Sciatic nerve (tissue), 2 donors: ENCODE measurements around the gene ZNF641. TPM values are rescaled to one million over a fixed set of nuclear protein-coding genes. Genes with fewer than 3 reads are reported as not detected.

Experiments used
- ATAC-seq: fragments of 200-7000 bp; cut with Tn5 transposase; one replicate; pipeline ENCODE4 v1.9.1; 2020; ENCODE audit warnings: mild to moderate bottlenecking, moderate library complexity
- DNase-seq: peaks from one replicate; pipeline ENCODE4 v3.0.0-alpha.2; 2020; ENCODE audit warnings: low spot score
- intact Hi-C: fragments of 100-400 bp; cut with DNase I; formaldehyde crosslinking; loops from one replicate; pipeline ENCODE4 v1.14.2; 2022
- total RNA-seq: library from RNA; stranded (reverse); fragmentation: NEBNext Ultra II Directional; extraction: Animal tissue kit (Norgen Biotek cat#: 25700); gene quantifications from one replicate; pipeline ENCODE4 v1.2.1, GENCODE V29; 2021
- donor health status: DM: no; HTN: no; CAD: no.
- donor health status: DM: no; HTN: no; CAD: no.

The ZNF641 gene
- total RNA-seq = 24.8 TPM

DNA sequence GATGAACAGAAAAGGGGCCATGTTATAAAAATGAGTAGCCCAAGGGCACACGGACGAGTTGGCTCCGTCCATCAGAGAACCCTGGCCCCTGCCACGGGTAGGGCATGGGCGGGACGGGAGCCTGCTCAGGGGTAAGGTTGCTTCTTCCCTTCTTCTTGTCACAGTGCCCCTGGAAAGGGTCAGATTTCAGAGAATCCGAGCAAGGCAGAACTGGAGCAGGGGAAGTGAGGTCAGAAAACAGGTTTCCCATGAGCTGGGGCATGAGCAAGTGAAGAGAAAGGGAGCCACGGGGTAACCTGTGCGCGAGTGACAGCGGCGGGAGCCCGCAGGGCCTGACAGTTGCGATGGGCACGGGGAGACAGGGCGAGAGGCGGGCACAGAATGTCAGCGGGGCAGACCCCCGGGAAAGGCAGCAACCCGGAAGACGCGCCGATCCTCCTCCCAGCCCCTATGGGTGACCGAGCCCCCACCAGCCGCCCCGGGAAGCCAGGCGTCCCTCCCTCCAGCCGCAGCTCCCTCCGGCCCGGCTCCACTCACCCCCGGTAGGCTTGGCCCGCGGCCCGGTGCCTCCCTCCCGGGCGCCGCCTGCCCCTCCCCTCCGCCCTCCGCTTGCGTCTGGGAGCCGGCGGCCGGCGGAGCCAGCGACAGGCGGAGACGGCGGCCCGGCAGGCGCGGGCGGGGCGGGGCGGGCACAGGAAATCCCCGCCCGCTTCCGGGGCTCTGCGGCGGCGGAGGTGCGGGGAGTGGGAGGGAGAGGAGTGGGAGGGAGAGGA, at the start of gene ZNF641:
TSS of gene ZNF641 (minus strand) at position 671 of the 773 bp plus-strand sequence. CDS start 2,829 bp downstream, outside the sequence.
- peak; percentile 86 for ATAC-seq
- intact Hi-C loops = no loop called here
- DNase-seq = peak; percentile 89

DNA sequence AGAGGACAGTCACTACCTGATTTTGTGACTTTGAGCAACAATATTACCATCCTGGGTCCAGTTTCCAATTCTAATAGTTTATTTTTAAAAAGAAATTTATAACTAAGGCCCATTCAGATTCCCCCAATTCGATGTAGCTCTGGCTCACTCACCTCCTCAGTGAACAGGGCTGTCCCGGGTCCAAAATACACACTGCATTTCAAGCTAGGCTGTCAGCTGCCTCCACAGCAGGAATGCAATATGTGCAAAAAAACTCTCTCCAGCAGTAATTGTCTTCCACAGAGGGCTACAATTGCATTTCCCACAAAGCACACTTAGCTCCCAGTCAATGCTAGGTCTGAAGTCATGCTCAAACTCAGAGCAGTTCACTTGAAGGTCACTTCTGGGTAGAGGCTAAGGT, 39.3 kb upstream of the ZNF641 start:
- ATAC-seq (peak; percentile 74), DNase-seq (no peak)
- intact Hi-C loops = no loop called here

DNA sequence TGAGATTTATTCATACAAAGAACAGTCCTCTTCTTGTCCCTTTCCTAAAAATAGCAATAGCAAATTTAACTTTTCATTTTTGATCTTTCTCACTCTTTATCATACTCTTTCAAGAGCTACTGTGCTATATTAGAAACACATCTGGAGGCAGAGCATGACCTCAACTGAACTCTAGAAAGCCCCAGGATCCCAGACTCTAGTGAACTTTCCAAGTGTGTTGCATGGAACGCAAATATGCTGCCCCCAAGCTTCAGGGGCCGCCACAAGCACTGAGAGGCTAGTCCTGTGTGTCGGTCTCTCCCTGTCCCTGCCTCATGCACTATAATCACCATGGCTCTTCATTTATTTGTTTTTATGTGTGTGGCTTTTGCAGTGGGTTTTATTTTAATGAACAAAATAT, 38.7 kb upstream of the ZNF641 start:
- no peak for DNase-seq
- peak; percentile 32 for ATAC-seq
- intact Hi-C loops = no loop called here

DNA sequence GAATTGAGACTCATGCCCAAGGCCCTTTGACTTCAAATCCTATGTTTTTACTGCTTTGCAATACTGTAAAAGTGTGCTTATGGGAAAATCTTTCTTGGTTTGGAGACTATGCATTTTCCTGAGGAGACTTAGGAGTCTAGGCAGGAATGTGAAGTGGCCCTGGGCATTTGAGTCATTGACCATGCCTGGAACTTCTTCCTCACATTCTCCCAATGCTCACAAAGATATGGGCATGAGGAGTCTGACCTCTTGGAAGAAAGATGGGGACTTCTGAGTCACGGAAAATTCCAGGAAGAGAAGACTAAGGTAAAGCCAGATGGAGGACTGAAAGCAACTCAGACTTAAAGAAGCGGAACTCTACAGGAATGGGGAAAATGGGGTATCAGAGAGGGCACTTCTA, 38.2 kb upstream of the ZNF641 start:
- ATAC-seq (no peak), DNase-seq (no peak)
- intact Hi-C loops = no loop called here

DNA sequence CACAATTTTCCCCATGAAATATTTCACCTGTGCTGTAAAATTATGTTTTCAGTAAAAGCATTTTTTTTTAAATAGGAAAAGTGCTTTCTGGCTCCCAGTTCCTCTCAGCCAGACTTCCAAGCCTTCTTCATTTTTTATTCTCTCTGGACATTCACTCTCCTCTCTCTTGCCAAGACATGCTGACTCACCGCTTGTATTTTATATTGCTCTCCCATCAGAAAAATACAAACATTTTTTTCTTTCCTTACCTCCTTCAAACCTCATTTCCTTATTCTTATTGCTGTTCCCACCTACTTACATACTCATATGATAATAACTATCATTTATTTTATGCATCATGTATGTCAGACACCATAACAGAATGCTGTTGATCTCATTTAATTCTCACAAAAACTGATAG, 37.7 kb upstream of the ZNF641 start:
- DNase-seq (no peak), ATAC-seq (peak; percentile 66)
- intact Hi-C loops = no loop called here

DNA sequence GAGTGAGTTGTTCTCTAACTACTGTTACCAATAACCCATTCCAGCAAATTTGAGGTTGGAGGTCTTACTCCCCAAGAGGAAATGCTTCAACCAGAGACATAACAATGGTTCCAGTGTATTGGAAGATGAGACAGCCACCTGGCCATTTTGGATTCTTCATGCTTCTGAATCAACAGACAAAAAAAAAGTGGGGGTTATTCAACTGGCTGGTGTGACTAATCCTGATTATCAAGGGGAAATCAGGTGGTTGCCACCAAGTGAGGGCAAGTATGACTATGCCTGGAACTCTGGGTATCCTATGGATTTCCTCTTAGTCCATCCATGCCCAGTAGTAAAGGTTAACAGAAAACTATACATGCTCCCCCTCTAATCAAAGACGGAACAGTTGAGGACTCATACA, 29.9 kb upstream of the ZNF641 start:
- DNase-seq (no peak), ATAC-seq (no peak)
- intact Hi-C loops = no loop called here

DNA sequence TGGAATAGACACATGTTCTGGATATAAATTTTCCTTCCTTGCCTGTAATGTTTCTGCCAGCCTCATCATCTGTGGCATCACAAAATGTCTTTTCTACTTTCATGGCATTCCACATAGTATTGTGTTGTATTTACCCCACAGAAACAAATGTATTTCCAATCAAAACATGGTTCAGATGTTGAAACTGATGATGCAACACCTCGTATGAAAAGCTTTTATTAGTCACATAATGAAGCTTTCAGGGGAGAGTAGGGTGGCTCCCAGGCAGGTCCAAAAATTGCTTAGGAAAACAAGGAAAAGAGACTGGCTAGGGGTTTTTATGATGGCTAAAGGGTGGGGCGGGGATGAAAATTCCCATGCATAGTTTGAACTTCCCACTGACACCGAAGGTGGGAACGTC, 29.1 kb upstream of the ZNF641 start:
- no peak for DNase-seq
- peak; percentile 62 for ATAC-seq

DNA sequence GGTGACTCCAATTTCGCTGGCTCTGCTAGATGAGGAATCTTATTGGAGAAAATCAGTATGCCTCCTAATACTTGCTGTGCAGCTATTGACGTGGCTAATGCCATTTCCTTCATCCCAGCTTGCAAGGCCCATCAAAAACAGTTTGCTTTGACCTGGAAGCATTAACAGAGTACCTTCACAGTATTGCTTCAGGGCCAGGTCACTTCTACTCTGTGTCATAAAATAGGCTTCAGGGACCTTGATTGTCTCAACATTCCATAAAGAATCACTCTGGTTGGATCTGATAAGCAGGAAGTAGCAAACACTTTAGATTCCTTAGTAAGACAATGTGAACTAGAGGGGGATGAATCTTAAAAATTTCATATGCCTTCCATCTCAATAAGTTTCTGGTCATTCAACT, 26.9 kb upstream of the ZNF641 start:
- no peak for DNase-seq
- ATAC-seq = no peak
- intact Hi-C loops = no loop called here

More for the DNA sequence above, 29.1 kb upstream of the ZNF641 start:
- intact Hi-C loops = no loop called here

DNA sequence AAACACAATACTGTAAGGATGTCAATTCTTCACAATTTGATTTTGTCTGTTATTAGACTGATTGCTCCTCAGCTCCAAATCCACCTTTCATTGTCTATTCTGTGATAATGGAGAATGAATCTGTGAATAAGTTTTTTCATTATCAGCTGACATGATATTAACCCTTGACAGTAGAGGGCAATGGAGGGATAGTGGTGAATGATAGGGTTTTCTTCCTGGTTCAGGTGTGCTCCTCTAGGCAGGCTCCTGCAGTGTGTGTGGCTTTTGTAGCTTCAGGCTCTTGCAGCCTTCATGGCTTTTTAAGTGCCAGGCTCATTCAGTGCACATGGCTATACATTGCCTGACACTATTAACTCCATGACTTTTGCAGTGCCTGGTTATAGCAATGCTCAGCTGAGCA, 23.4 kb upstream of the ZNF641 start:
- DNase-seq = no peak
- no peak for ATAC-seq
- intact Hi-C loops = no loop called here

DNA sequence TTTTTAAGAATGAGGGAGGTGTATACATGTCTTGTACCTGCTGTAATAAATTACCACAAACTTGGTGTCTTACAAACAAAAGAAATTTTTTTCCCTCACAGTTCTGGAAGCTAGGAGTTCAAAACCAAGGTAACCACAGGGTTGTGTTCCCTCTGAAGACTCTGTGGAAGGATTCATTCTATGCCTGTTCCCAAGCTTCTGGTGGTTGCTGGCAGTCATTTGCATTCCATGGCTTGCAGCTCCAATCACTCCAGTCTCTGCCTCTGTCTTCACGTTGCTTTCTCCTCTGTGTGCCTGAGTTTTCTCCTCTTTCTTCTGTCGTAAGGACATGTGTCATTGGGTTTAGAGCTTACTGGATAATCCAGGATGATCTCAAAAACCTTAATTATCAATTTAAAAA, 15.4 kb upstream of the ZNF641 start:
- intact Hi-C loops = no loop called here
- ATAC-seq (no peak), DNase-seq (no peak)

DNA sequence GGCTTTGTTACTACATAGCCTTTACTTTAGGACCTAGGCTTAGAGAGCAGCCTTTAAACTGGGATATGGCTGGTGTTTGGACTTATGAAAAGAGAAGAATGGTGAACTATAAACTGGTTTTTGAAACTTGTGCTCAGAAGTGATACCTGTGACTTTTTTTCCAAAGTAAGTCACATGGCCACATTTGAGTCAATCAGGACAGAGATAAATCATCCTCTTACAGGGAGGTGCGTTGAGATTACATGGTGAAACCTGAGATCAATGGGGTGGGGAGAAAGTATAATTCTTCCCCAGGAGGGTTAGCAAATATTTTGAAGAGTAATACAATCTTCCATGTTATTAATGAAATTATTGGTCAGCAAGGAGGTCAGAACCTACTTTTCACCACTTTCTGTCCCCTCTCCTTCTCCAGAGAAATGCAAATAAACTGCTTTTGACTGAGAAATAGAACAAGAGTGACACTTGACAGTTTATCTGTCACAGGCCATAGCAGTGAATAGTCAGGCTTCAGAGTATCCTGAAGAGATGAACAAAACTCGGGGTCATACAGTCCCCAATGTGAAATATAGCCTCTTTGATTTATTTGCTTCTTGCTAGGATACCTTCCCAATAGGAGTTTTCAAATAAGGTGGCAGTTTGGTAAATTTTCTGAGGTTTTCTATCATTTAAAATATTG, 11.1 kb upstream of the ZNF641 start:
- DNase-seq (no peak), ATAC-seq (no peak)
- intact Hi-C loops = no loop called here

DNA sequence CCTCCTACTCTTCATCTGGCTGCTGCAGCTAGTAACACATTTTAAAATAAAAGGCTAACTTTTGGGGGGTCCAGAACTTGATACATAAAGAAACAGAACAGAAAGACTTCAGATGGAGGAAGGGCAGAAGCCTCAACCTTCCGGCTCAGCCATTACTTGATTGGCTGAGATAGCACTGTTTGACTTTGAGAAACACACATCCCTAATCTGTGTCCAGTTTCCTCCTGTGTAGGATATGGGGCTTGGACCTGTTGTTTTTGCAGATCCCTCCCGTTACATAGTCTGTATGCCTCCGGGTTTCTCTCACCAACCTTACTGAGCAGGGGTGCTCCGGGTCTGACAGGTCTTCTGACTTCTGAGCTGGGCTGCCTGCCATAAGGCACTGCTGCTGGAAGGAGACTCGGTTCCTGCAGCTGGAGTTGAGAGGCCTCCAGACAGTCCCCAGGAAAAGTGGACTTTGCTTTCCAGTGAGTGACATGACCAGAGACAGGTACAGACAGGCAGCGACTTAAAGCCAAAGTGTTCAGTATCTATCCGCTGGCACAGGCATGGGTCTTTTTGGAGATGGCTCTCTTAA, 8.3 kb upstream of the ZNF641 start:
- ATAC-seq (no peak), DNase-seq (no peak)
- intact Hi-C loops = no loop called here

DNA sequence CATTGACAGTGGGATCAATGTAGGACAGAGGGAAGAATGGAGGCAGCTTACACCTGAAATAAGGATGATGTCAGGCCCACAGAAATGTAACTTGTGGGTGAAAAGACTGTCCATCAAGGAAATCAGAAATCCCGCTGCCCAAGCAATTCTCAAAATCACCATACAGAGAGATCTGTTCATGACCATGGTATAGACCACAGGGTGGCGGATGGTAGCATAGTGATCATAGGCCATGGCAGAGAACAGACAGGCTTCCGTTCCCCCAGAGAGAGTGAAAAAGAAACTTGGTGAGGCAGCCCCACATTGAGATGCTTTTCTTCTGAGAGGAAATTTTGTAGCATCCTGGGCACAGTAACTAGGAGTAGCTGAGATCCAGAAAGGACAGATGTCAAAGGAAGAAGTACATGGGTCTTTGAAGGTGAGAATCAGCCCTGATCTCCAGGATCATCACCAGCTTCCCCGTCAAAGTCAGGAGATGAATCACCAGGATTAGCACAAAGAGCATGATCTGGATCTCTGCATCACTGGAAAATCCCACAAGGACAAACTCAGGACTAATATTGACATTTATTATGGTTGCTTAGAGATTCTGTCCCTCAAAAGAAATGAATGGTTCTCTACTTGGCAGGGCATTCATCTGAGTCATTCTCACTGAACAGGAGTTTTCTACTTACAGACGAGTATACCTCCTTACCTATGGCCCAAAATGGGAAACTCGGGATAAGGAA, 5.5 kb upstream of the ZNF641 start:
- ATAC-seq = no peak
- intact Hi-C loops = no loop called here

DNA sequence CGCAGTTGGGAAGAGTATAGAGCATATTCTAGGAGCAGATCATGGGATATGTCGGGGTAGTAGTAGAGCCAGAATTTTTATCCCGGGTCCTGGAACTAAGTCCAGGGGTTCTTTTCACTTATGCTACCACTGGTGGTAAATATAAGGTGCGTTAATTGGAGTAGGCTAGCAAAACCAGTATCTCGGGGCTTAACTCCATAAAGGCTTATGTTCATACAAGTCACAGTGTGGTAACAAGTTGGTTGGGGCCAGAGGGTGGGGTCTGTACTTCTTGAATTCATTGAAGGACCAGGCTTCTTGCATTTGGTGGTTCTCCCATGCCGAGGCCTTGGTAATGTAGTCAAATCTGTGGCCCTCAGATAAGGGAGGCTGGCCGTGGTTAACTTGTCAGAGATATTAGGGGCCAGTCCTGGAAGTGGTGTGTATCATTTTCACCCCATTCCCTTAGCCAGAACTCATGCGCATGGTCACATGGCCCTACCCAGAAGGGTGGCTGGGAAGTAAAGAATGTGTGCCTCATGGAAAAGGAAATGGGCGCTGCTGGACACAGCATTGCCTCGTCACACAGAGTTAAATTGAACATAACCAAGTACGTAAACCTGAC, 1.5 kb upstream of the ZNF641 start:
- no peak for ATAC-seq
- intact Hi-C loops = no loop called here
- no peak for DNase-seq

More for the DNA sequence above, 5.5 kb upstream of the ZNF641 start:
- no peak for DNase-seq

DNA sequence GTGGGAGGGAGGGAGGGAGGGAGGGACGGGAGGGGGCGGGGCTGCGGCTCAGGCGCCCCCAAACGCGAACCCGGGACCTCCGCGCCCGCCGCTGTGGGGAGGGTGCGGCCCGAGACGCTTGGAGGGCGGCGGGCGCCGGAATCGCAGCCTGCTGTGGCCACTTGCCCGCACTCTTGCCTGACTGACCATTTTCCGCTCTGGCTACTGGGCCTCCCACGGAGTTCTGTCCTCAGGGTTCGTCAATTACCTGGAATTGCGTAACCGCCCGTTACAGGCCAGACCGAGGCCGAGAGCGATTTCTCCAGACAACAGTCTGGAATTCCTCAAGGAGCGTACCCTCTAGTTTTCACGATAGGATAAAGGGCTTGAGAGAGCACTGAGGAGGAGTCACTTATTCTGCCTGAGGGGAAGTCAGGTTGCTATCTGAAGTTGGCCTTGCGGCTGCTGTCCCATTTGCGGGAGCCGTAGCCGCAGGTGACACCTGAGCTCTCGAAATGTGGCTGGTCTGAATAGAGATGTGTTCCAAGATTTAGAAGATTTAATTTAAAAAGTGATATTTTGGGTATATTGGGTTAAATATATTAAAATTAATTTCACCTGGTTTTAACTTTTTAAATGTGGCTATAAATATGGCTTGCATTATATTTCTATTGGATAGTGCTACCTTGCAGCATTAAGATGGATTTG, 446 bp upstream of the ZNF641 start:
- peak; percentile 85 for ATAC-seq
- DNase-seq = peak; percentile 86
- intact Hi-C loops = no loop called here

DNA sequence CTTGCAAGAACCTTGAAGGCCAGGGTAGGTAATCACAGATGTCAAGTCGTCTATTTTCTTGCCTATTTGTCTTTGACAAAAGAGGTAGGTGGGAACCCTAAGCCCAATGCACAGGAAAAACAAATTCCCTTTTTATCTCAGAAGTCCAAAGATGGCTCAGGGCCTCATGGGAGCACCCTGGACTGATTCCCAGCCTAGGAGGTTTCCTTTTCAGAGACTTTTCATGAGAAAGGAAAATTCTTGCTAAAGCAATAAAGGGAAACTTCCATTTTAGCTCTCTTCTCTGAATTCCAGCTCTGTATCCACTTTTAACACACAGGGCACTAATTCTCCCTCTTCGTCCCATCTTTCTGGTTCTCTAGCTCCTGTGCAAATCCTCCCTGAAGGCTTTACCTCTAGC, 1.2 kb downstream of the ZNF641 start:
- intact Hi-C loops = no loop called here
- peak; percentile 64 for DNase-seq
- ATAC-seq = peak; percentile 48

DNA sequence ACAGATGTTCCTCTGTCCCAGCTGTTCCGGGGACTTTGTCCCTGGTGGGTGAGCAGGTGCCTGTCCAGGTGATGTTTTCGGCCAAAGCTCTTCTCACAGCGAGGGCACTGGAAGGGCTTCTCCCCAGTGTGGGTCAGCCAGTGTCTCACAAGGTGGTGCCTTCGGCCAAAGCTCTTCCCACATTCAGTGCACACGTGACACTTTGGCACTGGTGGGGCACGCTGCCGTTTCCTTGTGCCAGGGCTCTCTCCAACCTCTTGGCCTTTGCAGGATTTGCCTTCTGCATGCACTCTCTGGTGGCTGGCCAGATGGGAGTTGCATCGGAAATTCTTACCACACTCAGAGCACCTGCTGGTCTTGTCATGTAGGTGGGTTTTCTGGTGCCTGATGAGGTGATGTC, 7.7 kb downstream of the ZNF641 start:
- intact Hi-C loops = no loop called here
- no peak for ATAC-seq
- DNase-seq = no peak

DNA sequence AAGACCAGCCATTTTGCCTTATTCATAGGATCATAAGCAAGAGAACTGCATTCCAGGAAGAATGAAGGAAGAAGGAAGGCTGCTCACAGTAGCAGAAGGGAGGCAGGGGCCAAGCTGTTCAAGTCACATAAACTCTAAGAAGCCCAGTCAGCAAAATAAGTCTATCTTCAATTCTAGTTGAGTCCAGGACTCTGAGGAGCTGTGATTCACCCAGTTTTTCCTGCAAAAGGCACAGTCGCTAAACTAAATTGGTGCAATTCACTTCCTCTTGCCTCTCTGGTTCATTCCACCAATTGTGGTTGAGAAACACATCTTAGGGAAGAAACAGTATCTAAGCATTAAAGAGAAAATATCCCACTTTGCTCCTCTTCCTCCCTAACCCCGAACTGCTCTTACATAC, 9.8 kb downstream of the ZNF641 start:
- intact Hi-C loops = no loop called here
- DNase-seq (no peak), ATAC-seq (no peak)
